GM23248 (cell line): ENCODE measurements around the gene ITPRIP. TPM values are rescaled to one million over a fixed set of nuclear protein-coding genes. Genes with fewer than 3 reads are reported as not detected.

Source experiments
- DNase-seq: peaks from one replicate; pipeline ENCODE4 v3.0.0-alpha.2; 2015
- H2AFZ ChIP-seq: fragments of 200-600 bp; sonication (generic); 2 replicates; pipeline ENCODE4 v1.6.1; 2016; ENCODE audit warnings: antibody characterized with exemption
- H3F3A ChIP-seq: fragments of 200-600 bp; sonication (generic); 2 replicates; pipeline ENCODE4 v1.6.1; 2016; ENCODE audit warnings: mild to moderate bottlenecking, antibody characterized with exemption, mixed run types; ENCODE audit not compliant: insufficient read depth
- H3K27ac ChIP-seq: fragments of 200-600 bp; sonication (generic); 2 replicates; pipeline ENCODE4 v1.5.1; 2016; ENCODE audit warnings: mild to moderate bottlenecking
- H3K27me3 ChIP-seq: fragments of 200-600 bp; sonication (generic); replicated peaks from 2 replicates; pipeline ENCODE4 v1.6.1; 2016; ENCODE audit warnings: mild to moderate bottlenecking; ENCODE audit not compliant: insufficient read depth
- H3K36me3 ChIP-seq: fragments of 200-600 bp; sonication (generic); 2 replicates; pipeline ENCODE4 v1.6.1; 2016; ENCODE audit warnings: low read depth, mild to moderate bottlenecking
- H3K4me1 ChIP-seq: fragments of 200-600 bp; sonication (generic); 2 replicates; pipeline ENCODE4 v1.6.1; 2016; ENCODE audit warnings: mild to moderate bottlenecking; ENCODE audit not compliant: insufficient read depth
- H3K4me2 ChIP-seq: fragments of 200-600 bp; sonication (generic); one replicate; pipeline ENCODE4 v1.6.1; 2016; ENCODE audit warnings: mild to moderate bottlenecking; ENCODE audit not compliant: unreplicated experiment
- H3K4me3 ChIP-seq: fragments of 200-600 bp; sonication (generic); 2 replicates; pipeline ENCODE4 v1.5.1; 2016; ENCODE audit warnings: mild to moderate bottlenecking
- H3K79me2 ChIP-seq: fragments of 200-600 bp; sonication (generic); 2 replicates; pipeline ENCODE4 v1.6.1; 2016; ENCODE audit warnings: mild to moderate bottlenecking; ENCODE audit not compliant: insufficient read depth
- H3K9ac ChIP-seq: fragments of 200-600 bp; sonication (generic); 2 replicates; pipeline ENCODE4 v1.6.1; 2016; ENCODE audit warnings: mild to moderate bottlenecking
- H3K9me2 ChIP-seq: fragments of 200-600 bp; sonication (generic); 2 replicates; pipeline ENCODE4 v1.6.1; 2016; ENCODE audit warnings: mixed run types, mild to moderate bottlenecking, moderate library complexity; ENCODE audit not compliant: insufficient read depth
- H3K9me3 ChIP-seq: fragments of 200-600 bp; sonication (generic); one replicate; pipeline ENCODE4 v1.6.1; 2017; ENCODE audit warnings: low read depth
- H4K20me1 ChIP-seq: fragments of 200-600 bp; sonication (generic); 2 replicates; pipeline ENCODE4 v1.6.0; 2016; ENCODE audit not compliant: insufficient read depth
- EZH2 ChIP-seq: fragments of 200-600 bp; sonication (generic); IDR thresholded peaks from 2 replicates; pipeline ENCODE4 v1.6.1; 2018; ENCODE audit warnings: antibody characterized with exemption, mild to moderate bottlenecking; ENCODE audit not compliant: insufficient read depth, poor library complexity, severe bottlenecking
- EZH2phosphoT487 ChIP-seq: fragments of 200-600 bp; sonication (generic); IDR thresholded peaks from 2 replicates; pipeline ENCODE4 v1.6.1; 2018; ENCODE audit warnings: antibody characterized with exemption, moderate library complexity, mild to moderate bottlenecking, low read depth; ENCODE audit not compliant: insufficient read depth
- WGBS, 2 experiments: methylation state at CpG; one replicate each; pipeline ENCODE4 v1.1.6; 2015 to 2017; ENCODE audit warnings: low lambda C conversion rate in 2 of 2, low coverage in 1 of 2; ENCODE audit errors: missing lambda C conversion rate in 2 of 2; 5-methylcytosine and 5-hydroxymethylcytosine counted together
- in situ Hi-C: fragments of 300-500 bp; cut with MboI; formaldehyde crosslinking; loops from 2 replicates; pipeline ENCODE4 v1.15.0; 2020
- polyA plus RNA-seq: library from polyadenylated mRNA; unstranded; fragments of >200 nt; fragmentation: Nextera tagmentation; extraction: Ambion mirVana; gene quantifications from 2 replicates; pipeline ENCODE4 v1.2.1, GENCODE V29; 2016
- total RNA-seq: library from RNA; depleted of rRNA; stranded (reverse); fragments of >200 nt; shearing (Covaris generic); gene quantifications from 2 replicates; pipeline ENCODE4 v1.2.3, GENCODE V29; 2014

The ITPRIP gene
- total and polyA plus RNA-seq, 2 experiments from 2014 or later, result 9.6 to 24.7 TPM

GRCh38 chr10:104332243-104333031, 5.8 kb downstream of the ITPRIP start:
- Histone ChIP-seq H3K9ac (peak overlapping the region; percentile 99), H4K20me1 (no peaks in the 10 kb centered on the region)
- in situ Hi-C loops, result no loop called here

GRCh38 chr10:104331208-104331838, 6.9 kb downstream of the ITPRIP start:
- no peaks in the 10 kb centered on the region for H3K36me3 ChIP-seq
- peak overlapping the region; percentile 51 for H3K4me3 ChIP-seq
- peak; percentile 55 for DNase-seq
- H3K9me2 ChIP-seq, result no peaks in the 10 kb centered on the region
- H3K79me2 ChIP-seq, result peaks cover 74% of the 10 kb centered on the region
- TF ChIP-seq EZH2phosphoT487 (no peak), EZH2 (no peak)
- H3K27ac ChIP-seq, result peak overlapping the region; percentile 100
- H3K9ac ChIP-seq, result peak overlapping the region; percentile 99
- no peaks in the 10 kb centered on the region for H3K27me3 ChIP-seq
- no peaks in the 10 kb centered on the region for H3K9me3 ChIP-seq
- 84% methylated on average over 9 of the region's 9 CpGs for WGBS, 2 experiments
- H4K20me1 ChIP-seq, result no peaks in the 10 kb centered on the region
- peaks cover 72% of the 10 kb centered on the region for H3K4me1 ChIP-seq
- peak overlapping the region; percentile 95 for H3K4me2 ChIP-seq
- peaks cover 60% of the 10 kb centered on the region for H3F3A ChIP-seq
- in situ Hi-C loops, result no loop called here
- H2AFZ ChIP-seq, result no peak overlapping the region

More at GRCh38 chr10:104332243-104333031, 5.8 kb downstream of the ITPRIP start:
- peaks cover 63% of the 10 kb centered on the region for H3K4me1 ChIP-seq
- H3K4me2 ChIP-seq, result peak overlapping the region; percentile 95
- 93 to 95% methylated on average over 11 of the region's 11 CpGs for WGBS, 2 experiments
- no peaks in the 10 kb centered on the region for H3K36me3 ChIP-seq
- H3K79me2 ChIP-seq, result peaks cover 74% of the 10 kb centered on the region
- H3K27me3 ChIP-seq, result no peaks in the 10 kb centered on the region
- H3K27ac ChIP-seq, result peak overlapping the region; percentile 100
- H3K9me2 ChIP-seq, result no peaks in the 10 kb centered on the region
- no peak overlapping the region for H2AFZ ChIP-seq
- no peak overlapping the region for H3K4me3 ChIP-seq
- H3K9me3 ChIP-seq, result no peaks in the 10 kb centered on the region
- no peak for TF ChIP-seq EZH2phosphoT487
- TF ChIP-seq EZH2, result no peak
- H3F3A ChIP-seq, result peaks cover 55% of the 10 kb centered on the region
- DNase-seq, result no peak

DNA sequence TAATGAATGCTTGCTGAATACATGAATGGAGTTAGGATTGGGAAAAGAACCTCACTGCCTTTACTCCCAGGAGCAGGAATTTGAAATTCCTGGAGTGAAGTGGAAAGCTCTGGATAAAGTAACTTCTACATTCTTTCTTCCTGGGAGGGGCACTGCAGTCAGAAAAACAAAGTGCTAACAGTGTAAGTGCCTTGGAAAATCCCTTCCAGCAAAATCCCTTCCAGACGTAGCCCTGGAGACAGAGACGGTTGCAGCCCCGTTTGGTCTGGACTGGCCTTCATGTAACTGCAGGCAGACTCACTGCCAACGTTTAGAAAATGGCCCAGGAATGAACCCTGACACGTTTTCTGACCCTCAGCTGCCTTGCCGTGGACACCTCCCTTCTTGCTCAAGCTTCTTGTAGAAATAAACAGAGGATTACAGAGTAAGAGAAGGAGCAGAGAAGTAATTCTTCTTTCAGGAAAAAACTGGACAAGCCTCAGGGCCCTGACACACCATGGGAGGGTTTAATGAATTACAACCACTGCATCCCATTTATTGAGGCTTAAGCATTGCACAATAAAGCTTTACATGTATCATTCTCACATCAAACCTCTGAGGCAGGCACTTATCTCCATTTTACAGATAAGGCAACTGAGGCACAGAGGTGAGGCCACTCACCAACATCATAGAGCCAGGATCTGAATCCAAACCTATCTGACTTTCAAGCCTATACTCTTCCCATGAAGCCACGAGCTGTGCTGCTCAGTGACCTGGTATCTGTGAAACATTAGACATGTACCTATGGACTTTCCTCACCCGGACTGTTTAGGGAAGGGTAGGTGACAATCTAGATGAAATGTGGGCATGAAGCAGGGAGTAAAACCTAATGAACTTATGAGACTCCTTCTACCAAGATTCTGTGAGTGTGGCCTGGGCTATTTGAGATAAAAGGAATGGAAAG, 7.8 kb downstream of the ITPRIP start:
- 23 to 24% methylated on average over 8 of the region's 8 CpGs for WGBS, 2 experiments
- peak overlapping the region; percentile 95 for H3K4me2 ChIP-seq
- no peaks in the 10 kb centered on the region for H4K20me1 ChIP-seq

DNA sequence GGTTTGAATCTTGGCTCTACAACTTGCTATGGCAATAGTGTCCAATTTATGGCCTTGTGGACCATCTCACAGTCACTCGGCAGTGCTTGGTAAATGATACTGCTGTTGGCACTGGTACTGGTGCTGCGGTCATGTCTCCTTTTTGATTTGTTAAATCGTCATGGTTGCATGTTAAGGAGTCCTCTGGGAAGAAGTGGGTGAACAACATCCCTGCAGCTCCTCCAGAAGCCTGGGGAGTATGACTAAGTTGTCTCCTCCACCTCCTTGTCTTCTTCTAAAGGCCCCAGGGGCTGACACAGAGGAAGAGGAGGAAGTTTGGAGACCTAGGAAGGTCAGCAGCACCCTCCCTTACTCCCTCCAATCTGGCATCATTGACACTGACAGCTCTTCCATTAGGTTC, 8.5 kb downstream of the ITPRIP start:
- Histone ChIP-seq H3K9me2 (no peaks in the 10 kb centered on the region), H3K79me2 (peaks cover 74% of the 10 kb centered on the region), H3F3A (peaks cover 60% of the 10 kb centered on the region), H3K27me3 (no peaks in the 10 kb centered on the region), H2AFZ (no peak overlapping the region), H3K36me3 (no peaks in the 10 kb centered on the region), H3K27ac (peak overlapping the region; percentile 100), H3K9ac (peak overlapping the region; percentile 99), H3K4me1 (peaks cover 64% of the 10 kb centered on the region), H3K4me2 (peak overlapping the region; percentile 95), H3K4me3 (peak overlapping the region; percentile 38), H3K9me3 (no peaks in the 10 kb centered on the region), H4K20me1 (no peaks in the 10 kb centered on the region)
- in situ Hi-C loops, result no loop called here
- peak; percentile 96 for DNase-seq
- TF ChIP-seq EZH2phosphoT487, result no peak
- TF ChIP-seq EZH2, result no peak
- WGBS, 2 experiments, result 2 to 6% methylated on average over 3 of the region's 3 CpGs

More for the DNA sequence above, 7.8 kb downstream of the ITPRIP start:
- Histone ChIP-seq H3K27me3 (no peaks in the 10 kb centered on the region), H3K9me2 (no peaks in the 10 kb centered on the region), H3F3A (peaks cover 60% of the 10 kb centered on the region), H3K9me3 (no peaks in the 10 kb centered on the region), H2AFZ (no peak overlapping the region), H3K79me2 (peaks cover 74% of the 10 kb centered on the region), H3K27ac (peak overlapping the region; percentile 100), H3K4me1 (peaks cover 64% of the 10 kb centered on the region), H3K36me3 (no peaks in the 10 kb centered on the region), H3K9ac (peak overlapping the region; percentile 99), H3K4me3 (peak overlapping the region; percentile 51)
- no peak for TF ChIP-seq EZH2
- TF ChIP-seq EZH2phosphoT487, result no peak
- in situ Hi-C loops, result no loop called here
- DNase-seq, result peak; percentile 89
